ENCODE measurements around the gene ZYX.

- TF ChIP-seq CTCF (IDR thresholded peaks at IDR 0.05) (no peak), EZH2 (IDR thresholded peaks at IDR 0.05; ENCODE audit: borderline replicate concordance, insufficient read depth, low read depth, low read length, poor library complexity, severe bottlenecking) (no peak)
Measured at GRCh38 chr7:143394777-143395176, 13.6 kb downstream of the ZYX start.
